Epithelial cell of esophagus (primary cell): ENCODE measurements around the gene ZNF837.
A peak's percentile ranks its signal among the peaks of the same experiment; 100 is the strongest.
"Not testable (repeated sequence)": the region's sequence is repeated elsewhere in the genome, so short reads cannot be mapped to it uniquely, and the experiment has no call there.

Source experiments
- DNase-seq: peaks from one replicate; pipeline ENCODE4 v3.0.0; 2010; ENCODE audit warnings: low read depth
- H3K4me3 ChIP-seq: 2 replicates; pipeline ENCODE4 v1.5.1; 2011; ENCODE audit warnings: mild to moderate bottlenecking, low read length, control low read depth
- CTCF ChIP-seq: IDR thresholded peaks from 2 replicates; pipeline ENCODE4 v1.5.1; 2011; ENCODE audit warnings: low read depth, mild to moderate bottlenecking, low read length, control low read depth, inconsistent platforms; ENCODE audit not compliant: insufficient read depth; ENCODE audit errors: missing control alignments

The ZNF837 gene

GRCh38 chr19:58408152-58409009, 27.6 kb upstream of the ZNF837 start, which contains the start of gene ZNF584:
TSS of gene ZNF584 (plus strand) at chr19:58408649. CDS start at chr19:58409148, 499 bp downstream.
- no peak for TF ChIP-seq CTCF
- H3K4me3 ChIP-seq, result peak within 1 kb of the TSS; percentile 90
- peak; percentile 94 for DNase-seq

- DNase-seq, result no peak
- peak overlapping the region; percentile 90 for H3K4me3 ChIP-seq
- no peak for TF ChIP-seq CTCF
Measured at GRCh38 chr19:58407658-58408151, 26.9 kb upstream of the ZNF837 start.

GRCh38 chr19:58406818-58407657, 26.2 kb upstream of the ZNF837 start:
- H3K4me3 ChIP-seq, result peak overlapping the region; percentile 90
- TF ChIP-seq CTCF, result peak; percentile 51
- DNase-seq, result no peak

DNA sequence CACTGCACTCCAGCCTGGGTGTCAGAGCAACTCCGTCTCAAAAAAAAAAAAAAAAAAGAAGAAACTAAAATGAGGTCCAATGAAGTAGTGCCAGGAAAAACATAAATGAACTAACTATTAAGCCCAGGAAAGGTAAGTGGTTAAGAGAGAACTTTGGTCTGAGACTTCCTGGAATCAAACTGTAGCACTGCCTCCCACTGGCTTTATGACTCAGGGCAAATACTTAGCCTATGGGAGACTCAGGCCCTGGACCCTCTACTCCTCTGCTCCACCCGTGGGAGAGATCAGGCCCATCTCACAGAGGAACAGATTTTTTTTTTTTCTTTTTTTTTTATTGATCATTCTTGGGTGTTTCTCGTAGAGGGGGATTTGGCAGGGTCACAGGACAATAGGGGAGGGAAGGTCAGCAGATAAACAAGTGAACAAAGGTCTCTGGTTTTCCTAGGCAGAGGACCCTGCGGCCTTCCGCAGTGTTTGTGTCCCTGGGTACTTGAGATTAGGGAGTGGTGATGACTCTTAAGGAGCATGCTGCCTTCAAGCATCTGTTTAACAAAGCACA, 23.2 kb upstream of the ZNF837 start:
- DNase-seq, H3K4me3 ChIP-seq: not testable (repeated sequence)

DNA sequence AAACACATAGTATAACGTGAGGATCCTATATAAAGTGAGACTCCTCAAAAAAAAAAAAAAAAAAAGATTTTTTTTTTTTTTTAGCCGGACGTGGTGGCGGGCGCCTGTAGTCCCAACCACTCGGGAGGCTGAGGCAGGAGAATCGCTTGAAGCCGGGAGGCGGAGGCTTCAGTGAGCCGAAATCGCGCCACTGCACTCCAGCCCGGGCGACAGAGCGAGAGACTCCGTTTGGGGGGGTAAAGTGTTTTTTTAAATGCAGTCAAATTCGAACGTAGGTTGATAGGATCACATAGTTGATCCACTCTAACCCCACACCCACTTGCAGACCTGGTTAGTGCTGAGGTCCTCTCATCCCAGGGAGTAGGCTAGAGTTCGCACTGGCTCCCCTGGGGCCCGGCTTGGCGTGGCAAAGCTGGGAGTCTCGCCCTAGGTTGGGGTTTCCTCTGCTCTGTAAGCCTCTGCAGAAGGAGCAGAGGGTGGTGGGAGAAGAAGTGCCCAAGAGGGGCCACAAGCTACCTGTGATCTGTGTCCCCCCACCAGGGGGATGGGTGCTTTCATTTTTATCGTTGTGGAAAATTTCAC, 21.1 kb upstream of the ZNF837 start:
- DNase-seq, result no peak
- H3K4me3 ChIP-seq, result peak overlapping the region; percentile 71
- no peak for TF ChIP-seq CTCF

DNA sequence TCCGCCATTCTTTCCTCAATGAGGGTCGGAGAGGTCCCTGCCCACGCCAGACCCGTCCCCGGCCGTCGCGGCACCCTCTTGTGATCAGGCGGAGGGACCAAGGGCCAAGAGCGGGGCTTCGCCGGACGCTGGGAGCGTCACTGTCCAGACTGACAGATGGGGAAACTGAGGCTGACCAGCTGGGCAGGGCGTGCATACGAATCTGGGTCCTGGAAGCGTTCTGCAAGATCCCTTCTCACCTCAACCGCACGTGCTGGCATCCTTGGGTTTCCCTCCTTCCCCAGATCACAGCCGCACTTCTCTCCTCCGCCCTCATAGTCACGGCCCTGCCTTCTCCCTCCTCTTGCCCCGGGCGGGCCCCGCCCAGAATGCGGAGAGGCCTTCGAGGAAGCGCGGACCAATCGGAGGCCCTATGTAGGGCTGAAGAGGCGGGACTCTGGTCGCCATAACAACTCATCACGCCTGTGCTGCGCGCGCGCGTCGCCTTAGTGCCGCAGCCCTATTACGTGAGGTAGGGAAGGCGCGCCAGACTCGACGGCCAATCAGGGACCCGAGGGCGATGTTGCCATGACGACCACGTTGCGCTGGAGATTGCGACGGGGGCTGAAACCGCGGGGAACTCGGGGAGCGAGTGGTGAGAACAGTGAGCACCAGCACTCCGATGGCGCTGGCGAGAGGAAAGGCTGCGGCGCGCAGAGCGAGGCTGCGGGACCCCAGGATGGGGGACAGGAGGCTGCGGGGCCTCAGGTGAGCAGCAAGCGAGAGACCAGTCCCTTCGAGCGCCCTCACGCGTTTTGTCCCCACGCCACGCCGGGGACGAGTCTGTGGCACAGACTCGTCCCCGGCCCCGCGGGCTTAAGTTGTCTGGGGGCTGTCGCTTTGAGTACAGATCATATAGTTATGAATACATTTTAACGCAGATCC, 20.3 kb upstream of the ZNF837 start:
- DNase-seq, result peak; percentile 100
- peak overlapping the region; percentile 71 for H3K4me3 ChIP-seq
- no peak for TF ChIP-seq CTCF
